Aorta (tissue), 5 donors: ENCODE results near the gene MYLK. TPM values are rescaled to one million over a fixed set of nuclear protein-coding genes. Genes with fewer than 3 reads are reported as not detected.

ENCODE experiments used
- ATAC-seq: fragments of 200-7000 bp; cut with Tn5 transposase; one replicate; pipeline ENCODE4 v1.9.1; 2022; ENCODE audit warnings: moderate library complexity; ENCODE audit not compliant: low FRiP score
- DNase-seq, 2 donors: peaks; one replicate each; pipeline ENCODE4 v3.0.0-alpha.2; 2020
- H3K27ac ChIP-seq, 2 donors: one replicate each; pipeline ENCODE4 v1.5.1; 2013; ENCODE audit warnings: low read length in 2 of 2, mild to moderate bottlenecking in 2 of 2, moderate library complexity in 2 of 2, control low read depth in 1 of 2, inconsistent platforms in 1 of 2, low read depth in 1 of 2
- H3K27me3 ChIP-seq, 2 donors: one replicate each; pipeline ENCODE4 v1.6.1; 2013; ENCODE audit warnings: control low read depth in 1 of 2, low read length in 1 of 2, mild to moderate bottlenecking in 1 of 2, moderate library complexity in 1 of 2; ENCODE audit not compliant: insufficient read depth in 2 of 2, control insufficient read depth in 1 of 2
- H3K36me3 ChIP-seq, 2 donors: one replicate each; pipeline ENCODE4 v1.6.1; 2013; ENCODE audit warnings: control low read depth in 1 of 2, low read length in 1 of 2, mild to moderate bottlenecking in 1 of 2; ENCODE audit not compliant: insufficient read depth in 2 of 2, control insufficient read depth in 1 of 2
- H3K4me1 ChIP-seq, 2 donors: one replicate each; pipeline ENCODE4 v1.6.1; 2013; ENCODE audit warnings: low read length in 2 of 2, control low read depth in 1 of 2, mild to moderate bottlenecking in 1 of 2, moderate library complexity in 1 of 2; ENCODE audit not compliant: insufficient read depth in 2 of 2, control insufficient read depth in 1 of 2
- H3K4me3 ChIP-seq, 2 donors: one replicate each; pipeline ENCODE4 v1.5.1; 2013; ENCODE audit warnings: low read length in 2 of 2, control low read depth in 1 of 2, mild to moderate bottlenecking in 1 of 2
- H3K9me3 ChIP-seq: one replicate; pipeline ENCODE4 v1.6.1; 2013; ENCODE audit warnings: mild to moderate bottlenecking, low read length; ENCODE audit not compliant: control insufficient read depth
- WGBS, 2 donors: extraction: QIAGEN DNeasy Blood & Tissue Kit; methylation state at CpG; one replicate each; pipeline ENCODE4 v1.1.7; 2013; 5-methylcytosine and 5-hydroxymethylcytosine counted together
- intact Hi-C, 2 donors: fragments of 100-400 bp; cut with DNase I; formaldehyde crosslinking; loops; one replicate each; pipeline versions ENCODE4 v1.14.2 to v1.15.0; 2022
- polyA plus RNA-seq, 2 donors: library from polyadenylated mRNA; stranded (reverse); fragments of 200-250 nt; gene quantifications; one replicate each; pipeline ENCODE4 v1.2.3, GENCODE V29; 2013
- total RNA-seq, 2 donors: library from RNA; stranded (reverse); fragmentation: NEBNext Ultra II Directional; extraction: Animal tissue kit (Norgen Biotek cat#: 25700); gene quantifications; one replicate each; pipeline ENCODE4 v1.2.1, GENCODE V29; 2021
- donor health status: healthy with polysubstance abuse.
- donor health status: Bipolar disorder and iron deficiency.
- donor health status: DM: no; HTN: no; CAD: no.
- donor health status: DM: no; HTN: no; CAD: no.
- donor health status: DM: yes; HTN: yes; CAD: no.

The MYLK gene
- total and polyA plus RNA-seq, 4 donors, result 134 to 786 (median 314) TPM

GRCh38 chr3:123847209-123847608, 36.9 kb downstream of the MYLK start:
- 93 to 97% methylated on average over 1 of the region's 1 CpG for WGBS, 2 donors
- ATAC-seq (no peak), DNase-seq (no peak)
- Histone ChIP-seq H3K27me3 (no peaks in the 10 kb centered on the region), H3K4me3 (no peak overlapping the region), H3K9me3 (peaks cover 2% of the 10 kb centered on the region), H3K4me1 (peaks cover 0 to 4% of the 10 kb centered on the region in 2 donors), H3K27ac (no peak overlapping the region), H3K36me3 (no peaks in the 10 kb centered on the region)
- intact Hi-C loops, result no loop called here

GRCh38 chr3:123843668-123844067, 40.5 kb downstream of the MYLK start:
- Histone ChIP-seq H3K27me3 (no peaks in the 10 kb centered on the region), H3K9me3 (peaks cover 2% of the 10 kb centered on the region), H3K4me3 (no peak overlapping the region), H3K36me3 (no peaks in the 10 kb centered on the region), H3K27ac (peak overlapping the region in 1 of 2 donors; percentile 72), H3K4me1 (peaks cover 0 to 4% of the 10 kb centered on the region in 2 donors)
- intact Hi-C loops, result loop anchor here in 1 of 2 donors (2.0 kb wide), 1 partner anchor 21 kb away; no protein-coding TSS in a partner anchor
- DNase-seq (no peak), ATAC-seq (no peak)

- Histone ChIP-seq H3K4me3 (no peak overlapping the region), H3K9me3 (no peaks in the 10 kb centered on the region), H3K27ac (no peak overlapping the region), H3K27me3 (no peaks in the 10 kb centered on the region), H3K36me3 (no peaks in the 10 kb centered on the region), H3K4me1 (peaks cover 0 to 4% of the 10 kb centered on the region in 2 donors)
- ATAC-seq (no peak), DNase-seq (no peak)
- intact Hi-C loops, result loop anchor here in 1 of 2 donors (2.0 kb wide), 1 partner anchor 22 kb away; no protein-coding TSS in a partner anchor
- 92% methylated on average over 4 of the region's 4 CpGs for WGBS, 2 donors
These were observed 41.4 kb downstream of the MYLK start for GRCh38 chr3:123842711-123843110.

- WGBS, 2 donors, result 73 to 76% methylated on average over 1 of the region's 1 CpG
- no peak overlapping the region for H3K4me3 ChIP-seq
- DNase-seq, result no peak
- H3K27ac ChIP-seq, result no peak overlapping the region
- H3K27me3 ChIP-seq, result no peaks in the 10 kb centered on the region
- H3K4me1 ChIP-seq, result peaks cover 0 to 4% of the 10 kb centered on the region in 2 donors
- H3K36me3 ChIP-seq, result no peaks in the 10 kb centered on the region
- no peak for ATAC-seq
- intact Hi-C loops, result loop anchor here in 1 of 2 donors (2.0 kb wide), 1 partner anchor 23 kb away; no protein-coding TSS in a partner anchor
- H3K9me3 ChIP-seq, result no peaks in the 10 kb centered on the region
These were observed 42.5 kb downstream of the MYLK start for GRCh38 chr3:123841476-123842238.

GRCh38 chr3:123840961-123841360, 43.2 kb downstream of the MYLK start:
- Histone ChIP-seq H3K36me3 (no peaks in the 10 kb centered on the region), H3K4me3 (no peak overlapping the region), H3K27me3 (no peaks in the 10 kb centered on the region), H3K27ac (no peak overlapping the region), H3K9me3 (no peaks in the 10 kb centered on the region), H3K4me1 (peaks cover 0 to 4% of the 10 kb centered on the region in 2 donors)
- 92 to 94% methylated on average over 2 of the region's 2 CpGs for WGBS, 2 donors
- intact Hi-C loops, result no loop called here
- DNase-seq (no peak), ATAC-seq (no peak)

GRCh38 chr3:123837858-123838257, 46.3 kb downstream of the MYLK start:
- Histone ChIP-seq H3K9me3 (no peaks in the 10 kb centered on the region), H3K4me3 (no peak overlapping the region), H3K4me1 (peaks cover 0 to 6% of the 10 kb centered on the region in 2 donors), H3K27me3 (no peaks in the 10 kb centered on the region), H3K27ac (no peak overlapping the region), H3K36me3 (no peaks in the 10 kb centered on the region)
- intact Hi-C loops, result no loop called here
- DNase-seq, result no peak
- no peak for ATAC-seq

- H3K27ac ChIP-seq, result no peak overlapping the region
- H3K36me3 ChIP-seq, result peaks cover 3% of the 10 kb centered on the region in 2 donors
- peaks cover 0 to 6% of the 10 kb centered on the region in 2 donors for H3K4me1 ChIP-seq
- intact Hi-C loops, result loop anchor here in 1 of 2 donors (5.0 kb wide), 1 partner anchor 33 kb away; no protein-coding TSS in a partner anchor
- H3K4me3 ChIP-seq, result no peak overlapping the region
- no peaks in the 10 kb centered on the region for H3K9me3 ChIP-seq
- H3K27me3 ChIP-seq, result no peaks in the 10 kb centered on the region
- ATAC-seq (no peak), DNase-seq (no peak)
- 41 to 43% methylated on average over 2 of the region's 2 CpGs for WGBS, 2 donors
These were observed 49.5 kb downstream of the MYLK start for GRCh38 chr3:123834631-123835030.

GRCh38 chr3:123833398-123833785, 50.7 kb downstream of the MYLK start:
- Histone ChIP-seq H3K27me3 (no peaks in the 10 kb centered on the region), H3K9me3 (no peaks in the 10 kb centered on the region), H3K4me1 (peaks cover 0 to 6% of the 10 kb centered on the region in 2 donors), H3K27ac (no peak overlapping the region), H3K4me3 (no peak overlapping the region), H3K36me3 (peaks cover 3% of the 10 kb centered on the region in 2 donors)
- no peak for ATAC-seq
- intact Hi-C loops, result loop anchor here in 1 of 2 donors (5.0 kb wide), 1 partner anchor 34 kb away; no protein-coding TSS in a partner anchor
- WGBS, 2 donors, result 76 to 82% methylated on average over 1 of the region's 1 CpG
- DNase-seq, result no peak
